Ecto neural progenitor cell (in vitro differentiated cells): ENCODE measurements around the gene AUTS2.

Experiments used
- DNase-seq: peaks from one replicate; pipeline ENCODE4 v3.0.0-alpha.2; 2018; ENCODE audit warnings: low spot score

The AUTS2 gene

GRCh38 chr7:70071766-70072165, 473.5 kb downstream of the AUTS2 start:
- no peak for DNase-seq

- DNase-seq = no peak
Observed at GRCh38 chr7:70072220-70072619, 473.9 kb downstream of the AUTS2 start.

GRCh38 chr7:70076325-70076724, 478.1 kb downstream of the AUTS2 start:
- no peak for DNase-seq

- no peak for DNase-seq
Observed at GRCh38 chr7:70082099-70082611, 483.9 kb downstream of the AUTS2 start.

GRCh38 chr7:70091362-70091761, 493.1 kb downstream of the AUTS2 start:
- no peak for DNase-seq

- DNase-seq = no peak
Observed at GRCh38 chr7:70092314-70093204, 494.3 kb downstream of the AUTS2 start.

- no peak for DNase-seq
Observed at GRCh38 chr7:70093205-70093904, 495.1 kb downstream of the AUTS2 start.

GRCh38 chr7:70094831-70095230, 496.6 kb downstream of the AUTS2 start:
- DNase-seq = no peak

- no peak for DNase-seq
Observed at GRCh38 chr7:70097645-70098044, 499.4 kb downstream of the AUTS2 start.

- no peak for DNase-seq
Observed at GRCh38 chr7:70098133-70098561, 499.9 kb downstream of the AUTS2 start.

GRCh38 chr7:70098905-70099672, 500.8 kb downstream of the AUTS2 start:
- DNase-seq = no peak

GRCh38 chr7:70104243-70104642, 506.0 kb downstream of the AUTS2 start:
- no peak for DNase-seq

GRCh38 chr7:70113078-70113477, 514.8 kb downstream of the AUTS2 start:
- no peak for DNase-seq

GRCh38 chr7:70113536-70113935, 515.3 kb downstream of the AUTS2 start:
- no peak for DNase-seq

GRCh38 chr7:70114806-70115205, 516.5 kb downstream of the AUTS2 start:
- DNase-seq = no peak

- DNase-seq = no peak
Observed at GRCh38 chr7:70116244-70116643, 518.0 kb downstream of the AUTS2 start.

GRCh38 chr7:70116867-70117266, 518.6 kb downstream of the AUTS2 start:
- DNase-seq = no peak

- DNase-seq = no peak
Observed at GRCh38 chr7:70120851-70121250, 522.6 kb downstream of the AUTS2 start.

GRCh38 chr7:70131817-70132216, 533.5 kb downstream of the AUTS2 start:
- no peak for DNase-seq

- no peak for DNase-seq
Observed at GRCh38 chr7:70132226-70132851, 534.1 kb downstream of the AUTS2 start.

GRCh38 chr7:70132852-70133690, 534.8 kb downstream of the AUTS2 start:
- DNase-seq = no peak
